Uterus (tissue), 4 donors: ENCODE measurements around the gene ABCC4. TPM values are rescaled to one million over a fixed set of nuclear protein-coding genes. Genes with fewer than 3 reads are reported as not detected.

Experiments
- DNase-seq, 2 donors: peaks; one replicate each; pipeline ENCODE4 v3.0.0-alpha.2; 2019 to 2020
- H3K27ac ChIP-seq, 2 donors: fragments of 200-600 bp; sonication (generic); 1 replicate in 1 of 2; 2 replicates in 1 of 2; pipeline ENCODE4 v1.5.1; 2016 to 2018
- H3K27me3 ChIP-seq, 2 donors: fragments of 200-600 bp; sonication (generic); one replicate each; pipeline ENCODE4 v1.5.1; 2018 to 2019; ENCODE audit warnings: control low read depth in 1 of 2
- H3K36me3 ChIP-seq, 2 donors: fragments of 200-600 bp; sonication (generic); one replicate each; pipeline ENCODE4 v1.5.1; 2019; ENCODE audit warnings: control low read depth in 1 of 2
- H3K4me1 ChIP-seq, 2 donors: fragments of 200-600 bp; sonication (generic); one replicate each; pipeline ENCODE4 v1.5.1; 2018 to 2019; ENCODE audit warnings: control low read depth in 1 of 2
- H3K4me3 ChIP-seq, 2 donors: fragments of 200-600 bp; sonication (generic); 1 replicate in 1 of 2; 2 replicates in 1 of 2; pipeline ENCODE4 v1.5.1; 2018 to 2019; ENCODE audit warnings: mild to moderate bottlenecking in 1 of 2
- H3K9me3 ChIP-seq, 2 donors: fragments of 200-600 bp; sonication (generic); one replicate each; pipeline ENCODE4 v1.5.1; 2019; ENCODE audit warnings: control low read depth in 1 of 2
- POLR2A ChIP-seq, 2 donors: fragments of 450-650 bp; IDR thresholded peaks; one replicate each; pipeline ENCODE4 v1.6.1; 2016; ENCODE audit warnings: antibody characterized with exemption in 2 of 2, mild to moderate bottlenecking in 1 of 2, moderate library complexity in 1 of 2
- intact Hi-C: fragments of 100-400 bp; cut with DNase I; formaldehyde crosslinking; loops from one replicate; pipeline ENCODE4 v1.15.1; 2023; ENCODE audit warnings: low total_unique reads
- total RNA-seq, 4 donors: library from RNA; depleted of rRNA in 3 of 4; stranded (reverse); fragments of >200 nt in 3 of 4; gene quantifications; one replicate each; pipeline versions ENCODE4 v1.1.0 to v1.2.4, GENCODE V29; 2014 to 2023
- TF ChIP-seq, protein P1 (sequence below), 4 experiments: fragments of 200-600 bp in 2 of 4; fragments of 450-650 bp in 2 of 4; sonication (generic) in 2 of 4; IDR thresholded peaks; one replicate each; pipeline ENCODE4 v1.5.1; 2016 to 2019; ENCODE audit warnings: antibody characterized with exemption in 4 of 4, mild to moderate bottlenecking in 2 of 4, moderate library complexity in 1 of 4
- donor health status: DM: yes; HTN: yes; CAD: no.

The ABCC4 gene
- total RNA-seq, 4 donors from 2014 or later = 13.8 to 37.7 (median 25.3) TPM

DNA sequence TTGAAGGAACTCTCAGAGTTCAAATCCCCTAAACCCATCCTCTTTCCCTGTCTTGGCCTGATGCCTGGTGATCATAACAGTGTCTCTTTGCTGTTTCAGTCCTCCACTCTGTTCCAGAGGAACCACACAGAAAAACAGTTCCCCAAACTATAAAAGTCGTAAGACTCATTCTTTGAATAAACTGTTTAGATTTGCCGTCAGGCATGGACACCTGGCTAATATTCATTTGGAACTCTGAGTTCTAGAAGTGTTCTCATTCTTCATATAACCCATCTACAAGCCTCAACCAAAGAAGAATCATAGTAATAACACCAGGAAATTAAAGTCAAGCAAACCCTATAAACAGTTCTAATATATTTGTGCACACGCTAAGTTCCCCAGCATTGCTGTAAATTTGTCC, 37.7 kb upstream of the ABCC4 start:
- TF ChIP-seq POLR2A (IDR thresholded peaks at IDR 0.05) = no peak
- TF ChIP-seq, protein P1, sequence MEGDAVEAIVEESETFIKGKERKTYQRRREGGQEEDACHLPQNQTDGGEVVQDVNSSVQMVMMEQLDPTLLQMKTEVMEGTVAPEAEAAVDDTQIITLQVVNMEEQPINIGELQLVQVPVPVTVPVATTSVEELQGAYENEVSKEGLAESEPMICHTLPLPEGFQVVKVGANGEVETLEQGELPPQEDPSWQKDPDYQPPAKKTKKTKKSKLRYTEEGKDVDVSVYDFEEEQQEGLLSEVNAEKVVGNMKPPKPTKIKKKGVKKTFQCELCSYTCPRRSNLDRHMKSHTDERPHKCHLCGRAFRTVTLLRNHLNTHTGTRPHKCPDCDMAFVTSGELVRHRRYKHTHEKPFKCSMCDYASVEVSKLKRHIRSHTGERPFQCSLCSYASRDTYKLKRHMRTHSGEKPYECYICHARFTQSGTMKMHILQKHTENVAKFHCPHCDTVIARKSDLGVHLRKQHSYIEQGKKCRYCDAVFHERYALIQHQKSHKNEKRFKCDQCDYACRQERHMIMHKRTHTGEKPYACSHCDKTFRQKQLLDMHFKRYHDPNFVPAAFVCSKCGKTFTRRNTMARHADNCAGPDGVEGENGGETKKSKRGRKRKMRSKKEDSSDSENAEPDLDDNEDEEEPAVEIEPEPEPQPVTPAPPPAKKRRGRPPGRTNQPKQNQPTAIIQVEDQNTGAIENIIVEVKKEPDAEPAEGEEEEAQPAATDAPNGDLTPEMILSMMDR (IDR thresholded peaks at IDR 0.05) = no peak
- no peak for DNase-seq
- Histone ChIP-seq H3K4me1 (no peaks in the 10 kb centered on the region), H3K9me3 (no peaks in the 10 kb centered on the region), H3K27ac (no peak overlapping the region), H3K36me3 (no peaks in the 10 kb centered on the region), H3K4me3 (no peak overlapping the region), H3K27me3 (no peaks in the 10 kb centered on the region)
- intact Hi-C loops = no loop called here

DNA sequence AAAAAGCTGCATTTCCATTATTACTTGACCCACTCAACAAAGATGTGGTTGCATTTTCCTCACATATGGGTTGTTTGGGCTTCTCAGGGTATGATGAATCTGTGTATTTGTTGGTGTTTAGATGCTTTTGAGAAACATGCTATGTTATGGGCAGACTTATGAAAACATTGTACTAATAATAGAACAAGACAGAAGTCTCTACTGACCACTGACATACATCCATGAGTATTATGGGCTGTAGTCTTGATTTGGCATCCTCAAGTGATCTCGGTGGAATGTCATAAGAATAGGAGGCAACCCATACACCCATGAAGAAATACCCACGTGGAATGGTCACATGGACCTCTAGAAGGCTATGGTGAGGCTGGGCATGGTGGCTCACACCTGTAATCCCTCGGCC, 36.3 kb upstream of the ABCC4 start:
- Histone ChIP-seq H3K27ac (no peak overlapping the region), H3K9me3 (no peaks in the 10 kb centered on the region), H3K36me3 (no peaks in the 10 kb centered on the region), H3K27me3 (no peaks in the 10 kb centered on the region), H3K4me3 (no peak overlapping the region), H3K4me1 (no peaks in the 10 kb centered on the region)
- no peak for DNase-seq
- intact Hi-C loops = no loop called here
- TF ChIP-seq, protein P1 (IDR thresholded peaks at IDR 0.05) = no peak
- no peak for TF ChIP-seq POLR2A (IDR thresholded peaks at IDR 0.05)

DNA sequence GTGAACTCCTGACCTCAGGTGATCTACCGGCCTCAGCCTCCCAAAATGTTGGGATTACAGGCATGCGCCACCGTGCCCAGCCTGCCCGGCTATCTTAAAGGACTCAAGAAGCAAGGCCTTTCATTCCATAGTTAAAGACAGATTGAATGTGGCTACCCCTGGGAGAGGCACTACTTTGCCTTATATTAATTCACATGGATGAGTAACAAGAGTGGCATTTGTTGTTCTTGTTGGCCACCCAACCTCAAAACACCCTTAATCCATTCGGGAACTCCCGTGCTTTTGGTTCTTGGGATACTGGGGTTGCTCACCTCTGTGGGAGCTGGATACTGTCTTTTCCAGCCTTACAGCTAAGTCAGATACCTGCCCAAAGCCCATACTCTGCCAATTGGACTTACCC, 34.4 kb upstream of the ABCC4 start:
- Histone ChIP-seq H3K27me3 (no peaks in the 10 kb centered on the region), H3K4me3 (no peak overlapping the region), H3K27ac (no peak overlapping the region), H3K4me1 (no peaks in the 10 kb centered on the region), H3K9me3 (no peaks in the 10 kb centered on the region), H3K36me3 (no peaks in the 10 kb centered on the region)
- TF ChIP-seq, protein P1 (IDR thresholded peaks at IDR 0.05) = no peak
- no peak for TF ChIP-seq POLR2A (IDR thresholded peaks at IDR 0.05)
- no peak for DNase-seq
- intact Hi-C loops = no loop called here

DNA sequence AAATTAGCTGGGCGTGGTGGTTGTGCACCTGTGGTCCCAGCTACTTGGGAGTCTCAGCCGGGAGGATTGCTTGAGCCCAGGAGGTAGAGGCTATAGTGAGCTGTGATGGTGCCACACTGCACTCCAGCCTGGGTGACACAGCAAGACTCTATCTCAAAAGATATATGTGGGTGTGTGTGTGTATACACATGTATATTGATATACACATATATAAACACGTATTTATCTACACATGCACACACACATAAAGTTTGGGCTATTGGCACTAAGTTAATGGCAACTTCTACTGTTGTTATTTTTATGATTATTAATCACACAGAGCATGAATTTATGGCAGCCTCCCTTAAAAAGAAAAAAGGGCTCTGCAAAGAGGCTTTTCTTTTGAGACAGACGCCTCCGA, 27.1 kb upstream of the ABCC4 start:
- no peak overlapping the region for H3K4me3 ChIP-seq

DNA sequence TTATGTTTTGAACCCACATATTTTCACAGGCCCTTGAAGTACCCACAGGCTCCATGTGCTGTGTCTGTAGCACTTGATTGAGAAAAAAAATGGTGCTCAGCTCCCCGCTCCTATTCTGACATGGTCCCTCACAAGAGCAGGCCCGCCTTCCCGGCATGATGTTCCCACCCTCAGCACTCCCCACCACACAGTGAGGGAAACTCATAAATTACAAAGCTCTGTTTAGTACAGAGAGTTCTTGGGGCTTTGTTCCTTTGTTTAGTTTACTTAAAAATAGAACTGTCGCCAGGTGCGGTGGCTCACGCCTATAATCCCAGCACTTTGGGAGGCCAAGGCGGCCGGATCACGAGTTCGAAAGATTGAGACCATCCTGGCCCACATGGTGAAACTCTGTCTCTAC, 25.9 kb upstream of the ABCC4 start:
- no peaks in the 10 kb centered on the region for H3K9me3 ChIP-seq
- no peak overlapping the region for H3K4me3 ChIP-seq
- H3K36me3 ChIP-seq = no peaks in the 10 kb centered on the region
- peak in 1 of 2 donors; percentile 29 for DNase-seq
- no peaks in the 10 kb centered on the region for H3K27me3 ChIP-seq
- no peak overlapping the region for H3K27ac ChIP-seq
- TF ChIP-seq, protein P1 (IDR thresholded peaks at IDR 0.05) = no peak
- TF ChIP-seq POLR2A (IDR thresholded peaks at IDR 0.05) = no peak
- intact Hi-C loops = no loop called here
- H3K4me1 ChIP-seq = no peaks in the 10 kb centered on the region

More for the DNA sequence above, 27.1 kb upstream of the ABCC4 start:
- intact Hi-C loops = no loop called here
- Histone ChIP-seq H3K9me3 (no peaks in the 10 kb centered on the region), H3K27me3 (no peaks in the 10 kb centered on the region), H3K27ac (no peak overlapping the region), H3K4me1 (no peaks in the 10 kb centered on the region), H3K36me3 (no peaks in the 10 kb centered on the region)
- DNase-seq = no peak
- TF ChIP-seq, protein P1 (IDR thresholded peaks at IDR 0.05) = no peak
- TF ChIP-seq POLR2A (IDR thresholded peaks at IDR 0.05) = no peak
